Measurements from ENCODE around the gene LACTB.

Gene LACTB

DNA sequence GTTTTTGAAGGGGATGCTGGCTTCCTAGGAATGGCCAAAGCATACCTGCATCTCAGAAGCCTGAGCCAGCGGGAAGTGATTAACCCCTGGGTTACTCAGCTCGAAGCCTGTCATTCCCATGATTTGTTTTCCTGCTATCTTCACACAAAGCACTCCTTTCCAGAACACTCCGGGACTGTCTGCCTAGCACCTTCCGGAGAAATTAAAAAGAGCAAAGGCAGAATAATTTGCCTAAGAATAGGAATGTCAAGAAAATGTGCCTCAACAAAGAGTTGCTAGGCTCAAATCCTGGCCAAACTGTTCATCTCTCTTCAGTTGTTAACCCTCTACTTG lies 45.0 kb upstream of the LACTB start:
- H3K9me2 ChIP-seq (ENCODE audit: low read depth, low read length): no peaks in the 10 kb centered on the region
- H4K20me1 ChIP-seq (ENCODE audit: insufficient read depth, low read length): no peaks in the 10 kb centered on the region
- TF ChIP-seq, protein P1, sequence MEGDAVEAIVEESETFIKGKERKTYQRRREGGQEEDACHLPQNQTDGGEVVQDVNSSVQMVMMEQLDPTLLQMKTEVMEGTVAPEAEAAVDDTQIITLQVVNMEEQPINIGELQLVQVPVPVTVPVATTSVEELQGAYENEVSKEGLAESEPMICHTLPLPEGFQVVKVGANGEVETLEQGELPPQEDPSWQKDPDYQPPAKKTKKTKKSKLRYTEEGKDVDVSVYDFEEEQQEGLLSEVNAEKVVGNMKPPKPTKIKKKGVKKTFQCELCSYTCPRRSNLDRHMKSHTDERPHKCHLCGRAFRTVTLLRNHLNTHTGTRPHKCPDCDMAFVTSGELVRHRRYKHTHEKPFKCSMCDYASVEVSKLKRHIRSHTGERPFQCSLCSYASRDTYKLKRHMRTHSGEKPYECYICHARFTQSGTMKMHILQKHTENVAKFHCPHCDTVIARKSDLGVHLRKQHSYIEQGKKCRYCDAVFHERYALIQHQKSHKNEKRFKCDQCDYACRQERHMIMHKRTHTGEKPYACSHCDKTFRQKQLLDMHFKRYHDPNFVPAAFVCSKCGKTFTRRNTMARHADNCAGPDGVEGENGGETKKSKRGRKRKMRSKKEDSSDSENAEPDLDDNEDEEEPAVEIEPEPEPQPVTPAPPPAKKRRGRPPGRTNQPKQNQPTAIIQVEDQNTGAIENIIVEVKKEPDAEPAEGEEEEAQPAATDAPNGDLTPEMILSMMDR (IDR thresholded peaks at IDR 0.05; ENCODE audit: low read length): no peak
- no peak for TF ChIP-seq EZH2 (IDR thresholded peaks at IDR 0.05; ENCODE audit: borderline replicate concordance, low read length)
- H3K27ac ChIP-seq (ENCODE audit: low read depth, low read length, poor library complexity, severe bottlenecking): no peak overlapping the region
- no peak overlapping the region for H3K9ac ChIP-seq (ENCODE audit: low read length)
- H3K4me1 ChIP-seq (ENCODE audit: insufficient read depth, low read length, severe bottlenecking): peaks cover 3% of the 10 kb centered on the region
- no peak overlapping the region for H3K4me2 ChIP-seq (ENCODE audit: low read length)
- no peaks in the 10 kb centered on the region for H3K9me3 ChIP-seq (ENCODE audit: low read length)
- H3K79me2 ChIP-seq (ENCODE audit: insufficient read depth, low read length): no peaks in the 10 kb centered on the region
- H2AFZ ChIP-seq (ENCODE audit: low read length): no peak overlapping the region
- H3F3A ChIP-seq (ENCODE audit: insufficient read depth, low read length): no peaks in the 10 kb centered on the region
- no peaks in the 10 kb centered on the region; the same call in 1 of the 2 replicates for H3K27me3 ChIP-seq (ENCODE audit: insufficient read depth, low read length)
- H3K4me3 ChIP-seq (ENCODE audit: low read depth, low read length, poor library complexity, severe bottlenecking): no peak overlapping the region
- H3K36me3 ChIP-seq (ENCODE audit: insufficient read depth, low read length): no peaks in the 10 kb centered on the region

DNA sequence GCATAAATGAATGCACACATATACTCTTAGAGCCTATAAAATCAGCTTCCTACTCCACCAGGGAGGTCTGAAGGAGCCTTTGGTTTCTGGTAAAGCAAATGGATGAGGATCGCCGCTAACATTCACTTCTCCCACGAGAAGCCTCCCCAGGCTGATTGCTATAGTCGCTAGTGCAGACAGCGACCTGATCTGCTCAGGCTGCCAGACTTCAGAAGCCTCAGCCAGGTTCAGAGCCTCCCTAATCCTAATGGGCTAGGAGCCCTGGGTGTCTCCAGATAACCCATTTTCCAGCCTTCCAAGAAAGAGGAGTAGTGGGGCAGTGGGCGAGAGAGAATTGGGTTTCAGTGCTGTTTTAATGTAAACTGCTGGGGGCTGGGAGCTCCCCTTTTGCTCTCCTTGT lies 43.7 kb upstream of the LACTB start:
- no peaks in the 10 kb centered on the region for H3F3A ChIP-seq (ENCODE audit: insufficient read depth, low read length)
- H3K79me2 ChIP-seq (ENCODE audit: insufficient read depth, low read length): no peaks in the 10 kb centered on the region
- TF ChIP-seq EZH2 (IDR thresholded peaks at IDR 0.05; ENCODE audit: borderline replicate concordance, low read length): no peak
- TF ChIP-seq, protein P1 (IDR thresholded peaks at IDR 0.05; ENCODE audit: low read length): no peak
- H2AFZ ChIP-seq (ENCODE audit: low read length): no peak overlapping the region
- H3K9me3 ChIP-seq (ENCODE audit: low read length): no peaks in the 10 kb centered on the region
- no peak overlapping the region for H3K4me3 ChIP-seq (ENCODE audit: low read depth, low read length, poor library complexity, severe bottlenecking)
- H3K4me2 ChIP-seq (ENCODE audit: low read length): no peak overlapping the region
- H3K27me3 ChIP-seq (ENCODE audit: insufficient read depth, low read length): no peaks in the 10 kb centered on the region; the same call in 1 of the 2 replicates
- no peak overlapping the region for H3K9ac ChIP-seq (ENCODE audit: low read length)
- no peaks in the 10 kb centered on the region for H3K9me2 ChIP-seq (ENCODE audit: low read depth, low read length)
- H3K27ac ChIP-seq (ENCODE audit: low read depth, low read length, poor library complexity, severe bottlenecking): no peak overlapping the region
- no peaks in the 10 kb centered on the region for H3K36me3 ChIP-seq (ENCODE audit: insufficient read depth, low read length)
- H4K20me1 ChIP-seq (ENCODE audit: insufficient read depth, low read length): no peaks in the 10 kb centered on the region
- H3K4me1 ChIP-seq (ENCODE audit: insufficient read depth, low read length, severe bottlenecking): peaks cover 3% of the 10 kb centered on the region

DNA sequence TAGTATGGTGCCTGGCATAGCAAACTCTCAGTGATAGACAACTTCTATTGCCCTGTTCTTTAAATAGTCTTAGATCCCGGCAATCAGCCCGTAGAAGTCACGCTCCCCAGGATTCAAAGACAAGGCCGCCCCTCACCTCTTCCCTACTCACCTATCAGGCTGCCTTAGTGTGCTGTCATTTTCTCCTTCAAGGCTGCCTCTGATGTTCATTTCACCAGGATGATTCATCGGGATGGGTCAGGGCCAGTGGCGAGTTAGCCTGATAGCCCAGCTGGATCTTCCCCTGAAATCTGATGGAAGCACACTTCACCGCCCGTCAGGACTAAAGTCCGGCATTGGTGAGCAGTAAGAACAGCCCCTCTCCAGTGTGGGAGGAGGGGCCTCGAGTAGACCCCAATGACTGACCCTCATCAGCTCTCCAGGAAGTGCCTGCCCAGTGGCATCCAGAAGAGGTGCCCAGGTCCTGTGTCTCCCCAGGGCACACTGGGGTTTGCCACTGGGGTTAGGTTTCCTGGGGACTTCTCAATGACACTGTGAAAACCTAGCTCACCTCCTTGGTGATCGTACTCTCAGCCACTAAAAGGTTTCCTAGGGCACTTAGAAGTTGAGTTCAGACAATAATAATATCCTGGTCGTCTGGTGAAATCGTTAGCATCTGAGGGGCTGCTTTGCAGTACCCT lies 41.6 kb upstream of the LACTB start:
- H3K27ac ChIP-seq (ENCODE audit: low read depth, low read length, poor library complexity, severe bottlenecking): no peak overlapping the region

More for the DNA sequence above, 41.6 kb upstream of the LACTB start:
- Histone ChIP-seq H3F3A (ENCODE audit: insufficient read depth, low read length) (no peaks in the 10 kb centered on the region), H3K9me2 (ENCODE audit: low read depth, low read length) (no peaks in the 10 kb centered on the region), H3K4me2 (ENCODE audit: low read length) (no peak overlapping the region), H3K4me1 (ENCODE audit: insufficient read depth, low read length, severe bottlenecking) (peaks cover 3% of the 10 kb centered on the region), H3K36me3 (ENCODE audit: insufficient read depth, low read length) (no peaks in the 10 kb centered on the region), H3K79me2 (ENCODE audit: insufficient read depth, low read length) (no peaks in the 10 kb centered on the region), H2AFZ (ENCODE audit: low read length) (no peak overlapping the region), H3K9me3 (ENCODE audit: low read length) (no peaks in the 10 kb centered on the region), H3K27me3 (ENCODE audit: insufficient read depth, low read length) (no peaks in the 10 kb centered on the region; the same call in 1 of the 2 replicates), H3K9ac (ENCODE audit: low read length) (no peak overlapping the region), H3K4me3 (ENCODE audit: low read depth, low read length, poor library complexity, severe bottlenecking) (no peak overlapping the region), H4K20me1 (ENCODE audit: insufficient read depth, low read length) (no peaks in the 10 kb centered on the region)
- TF ChIP-seq, protein P1 (IDR thresholded peaks at IDR 0.05; ENCODE audit: low read length): no peak
- no peak for TF ChIP-seq EZH2 (IDR thresholded peaks at IDR 0.05; ENCODE audit: borderline replicate concordance, low read length)
